HG02798 (cell line): ENCODE measurements around the gene RHOXF2B.

Experiments used
- ATAC-seq: cut with Tn5 transposase; IDR thresholded peaks from one replicate; pipeline ENCODE4 v1.9.1; 2021; ENCODE audit warnings: mild to moderate bottlenecking; ENCODE audit not compliant: unreplicated experiment, poor library complexity

RHOXF2B gene

GRCh38 chrX:120022763-120023162 is 54.7 kb downstream of the RHOXF2B start:
- no peak for ATAC-seq
